ENCODE data around the gene ANKRD11.

ANKRD11 gene

DNA sequence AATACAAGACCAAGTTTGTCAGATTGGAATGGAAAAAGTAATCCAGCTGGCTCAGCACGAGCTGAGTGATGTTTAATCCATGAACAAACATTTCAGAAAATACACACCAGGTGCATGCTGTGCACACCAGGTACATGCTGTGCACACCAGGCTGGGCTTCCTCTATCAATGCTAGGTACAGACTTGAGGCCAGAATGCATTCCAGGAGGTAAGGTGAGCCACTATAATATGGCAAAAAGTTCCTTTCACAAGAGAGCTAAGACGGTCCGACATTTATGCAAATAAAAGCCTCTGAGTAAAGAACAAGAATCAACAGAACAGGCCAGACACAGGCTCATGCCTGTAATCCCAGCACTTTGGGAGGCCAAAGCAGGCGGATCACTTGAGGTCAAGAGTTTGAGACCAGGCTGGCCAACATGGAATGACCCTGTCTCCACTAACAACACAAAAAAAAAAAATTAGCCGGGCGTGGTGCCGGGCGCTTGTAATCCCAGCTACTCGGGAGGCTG is 144.7 kb downstream of the ANKRD11 start:
- no peak overlapping the region for H3K27ac ChIP-seq (ENCODE audit: low read depth, low read length)
- H3K4me2 ChIP-seq (ENCODE audit: low read length): no peak overlapping the region
- no CpG with 5 or more reads among the region's 9 CpGs for WGBS (ENCODE audit: extremely low coverage, insufficient coverage, insufficient read length)
- H2BK5ac ChIP-seq (ENCODE audit: low read depth, low read length, poor library complexity): no peak overlapping the region
- no peak overlapping the region for H4K8ac ChIP-seq (ENCODE audit: low read depth, low read length)
- H3K9me3 ChIP-seq (ENCODE audit: insufficient read depth, low read depth, low read length): peaks cover 4% of the 10 kb centered on the region
- H3K36me3 ChIP-seq (ENCODE audit: control insufficient read depth in 1 of 2, insufficient read depth in 2 of 2, low read length in 2 of 2): peaks cover 0 to 2% of the 10 kb centered on the region in 2 experiments
- no peak overlapping the region for H2BK120ac ChIP-seq (ENCODE audit: insufficient read depth, low read length, poor library complexity)
- no peak overlapping the region for H4K12ac ChIP-seq (ENCODE audit: low read depth, low read length)
- H3K79me2 ChIP-seq (ENCODE audit: control insufficient read depth, insufficient read depth, low read length, poor library complexity): peaks cover 23% of the 10 kb centered on the region
- no peak overlapping the region for H3K18ac ChIP-seq (ENCODE audit: low read length)
- no peak overlapping the region for H3K23ac ChIP-seq (ENCODE audit: low read length)
- H3K4me3 ChIP-seq (ENCODE audit: low read depth, low read length): no peak overlapping the region
- H2AFZ ChIP-seq (ENCODE audit: insufficient read depth, low read length, poor library complexity): no peak overlapping the region
- H2BK12ac ChIP-seq (ENCODE audit: low read length): no peak overlapping the region
- H3K79me1 ChIP-seq (ENCODE audit: low read length): no peaks in the 10 kb centered on the region
- no peak for DNase-seq
- no peak overlapping the region for H3K9ac ChIP-seq (ENCODE audit: low read length)
- H3K4me1 ChIP-seq (ENCODE audit: control insufficient read depth in 1 of 2, insufficient read depth in 2 of 2, low read length in 2 of 2): peaks cover 9 to 16% of the 10 kb centered on the region in 2 experiments
- no peak overlapping the region for H2AK5ac ChIP-seq (ENCODE audit: low read length)
- H3K27me3 ChIP-seq (ENCODE audit: insufficient read depth, low read length): no peaks in the 10 kb centered on the region
- H3K4ac ChIP-seq (ENCODE audit: low read depth, low read length): peak overlapping the region; percentile 33
- no peak overlapping the region for H3K14ac ChIP-seq (ENCODE audit: low read length)
- H4K91ac ChIP-seq (ENCODE audit: low read depth, low read length): no peak overlapping the region

DNA sequence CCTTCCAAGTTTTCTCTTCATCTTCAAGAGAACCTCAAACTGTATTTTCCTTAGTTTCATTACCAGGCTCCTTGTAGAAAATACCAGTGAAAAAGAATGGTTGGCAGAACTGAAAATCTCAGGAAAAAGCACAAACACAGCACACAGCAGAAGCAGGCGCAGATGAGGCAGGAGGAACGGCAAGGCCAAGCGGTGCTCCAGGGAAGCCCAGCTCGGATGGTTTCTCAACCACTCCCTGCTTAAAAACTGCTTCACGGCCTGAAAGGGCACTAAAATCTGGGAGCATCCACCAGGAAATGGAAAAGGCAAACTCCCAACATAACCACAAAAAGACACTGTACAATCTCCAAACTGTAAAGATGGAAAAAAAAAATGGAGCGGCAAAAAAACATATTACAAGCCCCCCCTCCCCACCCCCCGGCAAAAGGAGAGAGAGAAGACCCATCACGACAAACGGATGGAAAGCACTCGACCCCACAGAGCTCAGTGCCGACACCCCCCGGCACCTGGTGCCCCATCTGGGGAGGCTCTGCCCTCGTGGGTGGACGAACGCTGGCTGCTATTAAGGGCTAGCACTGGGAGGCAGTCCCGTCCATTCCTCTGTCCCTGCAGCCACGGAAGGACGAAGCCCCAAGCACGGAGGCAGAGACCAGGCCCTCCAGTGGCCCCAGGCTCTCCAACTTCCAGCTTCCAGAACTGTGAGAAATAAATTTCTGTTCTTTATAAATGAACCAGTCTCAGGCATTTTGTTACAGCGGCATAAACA is 145.3 kb downstream of the ANKRD11 start:
- Histone ChIP-seq H3K4ac (ENCODE audit: low read depth, low read length) (peak overlapping the region; percentile 18), H4K12ac (ENCODE audit: low read depth, low read length) (no peak overlapping the region), H3K14ac (ENCODE audit: low read length) (no peak overlapping the region), H3K4me1 (ENCODE audit: control insufficient read depth in 1 of 2, insufficient read depth in 2 of 2, low read length in 2 of 2) (peaks cover 9 to 14% of the 10 kb centered on the region in 2 experiments), H3K4me2 (ENCODE audit: low read length) (no peak overlapping the region), H3K79me1 (ENCODE audit: low read length) (no peaks in the 10 kb centered on the region), H4K91ac (ENCODE audit: low read depth, low read length) (no peak overlapping the region), H2AK5ac (ENCODE audit: low read length) (no peak overlapping the region), H3K36me3 (ENCODE audit: control insufficient read depth in 1 of 2, insufficient read depth in 2 of 2, low read length in 2 of 2) (no peaks in the 10 kb centered on the region), H4K8ac (ENCODE audit: low read depth, low read length) (no peak overlapping the region), H2BK12ac (ENCODE audit: low read length) (no peak overlapping the region), H3K79me2 (ENCODE audit: control insufficient read depth, insufficient read depth, low read length, poor library complexity) (peaks cover 21% of the 10 kb centered on the region), H3K9ac (ENCODE audit: low read length) (no peak overlapping the region), H3K9me3 (ENCODE audit: insufficient read depth, low read depth, low read length) (peaks cover 4% of the 10 kb centered on the region), H3K4me3 (ENCODE audit: low read depth, low read length) (no peak overlapping the region), H2BK120ac (ENCODE audit: insufficient read depth, low read length, poor library complexity) (no peak overlapping the region), H2AFZ (ENCODE audit: insufficient read depth, low read length, poor library complexity) (no peak overlapping the region), H3K27me3 (ENCODE audit: insufficient read depth, low read length) (no peaks in the 10 kb centered on the region), H2BK5ac (ENCODE audit: low read depth, low read length, poor library complexity) (no peak overlapping the region), H3K27ac (ENCODE audit: low read depth, low read length) (no peak overlapping the region), H3K23ac (ENCODE audit: low read length) (no peak overlapping the region), H3K18ac (ENCODE audit: low read length) (no peak overlapping the region)
- DNase-seq: no peak
- WGBS (ENCODE audit: extremely low coverage, insufficient coverage, insufficient read length): no CpG with 5 or more reads among the region's 20 CpGs

DNA sequence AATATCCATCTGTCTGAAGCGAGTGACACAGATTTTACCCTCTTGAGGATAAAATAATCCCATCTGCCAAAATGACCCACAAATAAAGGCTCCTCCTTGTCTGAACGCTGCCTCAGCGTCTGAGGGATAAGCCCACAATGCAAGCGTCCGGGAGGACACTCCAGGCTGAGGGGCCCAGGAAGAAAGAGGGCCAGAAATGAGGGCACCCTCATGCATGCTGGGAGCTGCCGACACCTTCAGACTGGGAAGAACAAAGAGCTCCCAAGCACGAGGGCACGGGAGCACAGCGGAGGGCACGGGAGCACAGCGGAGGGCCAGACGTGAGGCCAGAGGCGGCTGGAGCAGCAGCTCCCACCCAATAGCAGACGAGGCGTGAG is 145.9 kb downstream of the ANKRD11 start:
- DNase-seq: no peak
- Histone ChIP-seq H3K4me1 (ENCODE audit: control insufficient read depth in 1 of 2, insufficient read depth in 2 of 2, low read length in 2 of 2) (peaks cover 9 to 14% of the 10 kb centered on the region in 2 experiments), H3K4me2 (ENCODE audit: low read length) (no peak overlapping the region), H3K79me1 (ENCODE audit: low read length) (no peaks in the 10 kb centered on the region), H3K36me3 (ENCODE audit: control insufficient read depth in 1 of 2, insufficient read depth in 2 of 2, low read length in 2 of 2) (no peaks in the 10 kb centered on the region), H3K9me3 (ENCODE audit: insufficient read depth, low read depth, low read length) (peaks cover 4% of the 10 kb centered on the region), H2AFZ (ENCODE audit: insufficient read depth, low read length, poor library complexity) (no peak overlapping the region), H3K23ac (ENCODE audit: low read length) (no peak overlapping the region), H3K9ac (ENCODE audit: low read length) (no peak overlapping the region), H3K27ac (ENCODE audit: low read depth, low read length) (no peak overlapping the region), H3K4ac (ENCODE audit: low read depth, low read length) (peak overlapping the region; percentile 18), H3K79me2 (ENCODE audit: control insufficient read depth, insufficient read depth, low read length, poor library complexity) (peaks cover 20% of the 10 kb centered on the region), H3K14ac (ENCODE audit: low read length) (no peak overlapping the region), H2BK12ac (ENCODE audit: low read length) (no peak overlapping the region), H2AK5ac (ENCODE audit: low read length) (no peak overlapping the region), H2BK5ac (ENCODE audit: low read depth, low read length, poor library complexity) (no peak overlapping the region), H4K12ac (ENCODE audit: low read depth, low read length) (no peak overlapping the region), H4K91ac (ENCODE audit: low read depth, low read length) (no peak overlapping the region), H3K4me3 (ENCODE audit: low read depth, low read length) (no peak overlapping the region), H2BK120ac (ENCODE audit: insufficient read depth, low read length, poor library complexity) (no peak overlapping the region), H3K27me3 (ENCODE audit: insufficient read depth, low read length) (no peaks in the 10 kb centered on the region), H4K8ac (ENCODE audit: low read depth, low read length) (no peak overlapping the region), H3K18ac (ENCODE audit: low read length) (no peak overlapping the region)
- WGBS (ENCODE audit: extremely low coverage, insufficient coverage, insufficient read length): no CpG with 5 or more reads among the region's 15 CpGs

DNA sequence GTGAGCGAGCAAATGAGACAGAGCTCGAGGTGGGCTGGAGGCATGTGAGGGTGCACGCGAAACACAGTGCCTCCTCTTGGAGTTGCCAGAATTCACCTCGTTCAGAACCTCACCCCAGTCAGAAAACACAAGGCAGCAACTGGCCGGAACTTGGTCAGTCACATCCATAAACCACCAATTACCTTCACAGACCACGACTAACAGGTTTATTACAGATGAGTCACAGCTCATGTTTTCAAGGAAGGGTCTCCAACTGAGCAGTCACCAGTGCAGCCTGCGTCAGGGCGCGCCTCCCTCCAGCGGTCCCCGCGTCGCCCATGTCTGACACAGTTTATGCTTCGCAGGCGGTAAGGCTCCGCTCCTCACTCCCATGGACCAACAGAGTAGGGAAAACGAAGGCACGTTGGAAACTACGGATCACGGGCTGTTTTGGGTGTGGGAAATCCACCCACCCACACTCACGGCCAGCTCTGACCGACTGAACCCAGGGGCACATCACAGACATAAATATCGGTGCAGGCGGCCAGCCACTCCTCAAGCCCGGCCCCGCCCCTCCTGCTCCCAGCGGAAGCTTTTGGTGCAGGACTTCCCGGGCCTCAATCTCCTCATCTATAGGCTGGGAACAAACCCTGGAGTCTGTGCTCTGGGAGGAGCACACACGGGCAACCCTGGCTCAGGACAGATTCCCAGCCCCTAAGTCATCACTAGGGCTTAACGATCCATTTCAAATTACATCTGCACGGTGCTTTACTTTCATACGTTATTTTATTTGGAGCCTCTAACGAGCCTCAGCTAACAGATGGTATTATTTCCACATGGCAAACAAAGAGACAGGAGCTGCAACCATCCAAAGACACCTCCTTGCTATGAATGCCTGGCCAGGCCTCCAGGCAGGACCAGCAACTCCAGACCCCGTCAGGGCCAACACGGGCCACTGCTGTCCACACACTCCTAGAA is 146.6 kb downstream of the ANKRD11 start:
- Histone ChIP-seq H3K23ac (ENCODE audit: low read length) (peak overlapping the region; percentile 42), H3K9ac (ENCODE audit: low read length) (peak overlapping the region; percentile 3), H3K36me3 (ENCODE audit: control insufficient read depth in 1 of 2, insufficient read depth in 2 of 2, low read length in 2 of 2) (no peaks in the 10 kb centered on the region), H4K12ac (ENCODE audit: low read depth, low read length) (no peak overlapping the region), H3K4ac (ENCODE audit: low read depth, low read length) (peak overlapping the region; percentile 18), H3K27ac (ENCODE audit: low read depth, low read length) (peak overlapping the region; percentile 24), H3K79me2 (ENCODE audit: control insufficient read depth, insufficient read depth, low read length, poor library complexity) (peaks cover 20% of the 10 kb centered on the region), H2AFZ (ENCODE audit: insufficient read depth, low read length, poor library complexity) (no peak overlapping the region), H2BK5ac (ENCODE audit: low read depth, low read length, poor library complexity) (no peak overlapping the region), H3K4me1 (ENCODE audit: control insufficient read depth in 1 of 2, insufficient read depth in 2 of 2, low read length in 2 of 2) (peaks cover 9 to 14% of the 10 kb centered on the region in 2 experiments), H4K91ac (ENCODE audit: low read depth, low read length) (no peak overlapping the region), H3K27me3 (ENCODE audit: insufficient read depth, low read length) (no peaks in the 10 kb centered on the region), H2AK5ac (ENCODE audit: low read length) (no peak overlapping the region), H3K14ac (ENCODE audit: low read length) (no peak overlapping the region), H3K4me3 (ENCODE audit: low read depth, low read length) (no peak overlapping the region), H3K4me2 (ENCODE audit: low read length) (peak overlapping the region; percentile 6), H3K9me3 (ENCODE audit: insufficient read depth, low read depth, low read length) (peaks cover 4% of the 10 kb centered on the region), H4K8ac (ENCODE audit: low read depth, low read length) (no peak overlapping the region), H2BK12ac (ENCODE audit: low read length) (no peak overlapping the region), H3K79me1 (ENCODE audit: low read length) (no peaks in the 10 kb centered on the region), H3K18ac (ENCODE audit: low read length) (peak overlapping the region; percentile 73), H2BK120ac (ENCODE audit: insufficient read depth, low read length, poor library complexity) (no peak overlapping the region)
- DNase-seq: peak; percentile 31 to 55
- no CpG with 5 or more reads among the region's 36 CpGs for WGBS (ENCODE audit: extremely low coverage, insufficient coverage, insufficient read length)

Data from trophoblast cell (in vitro differentiated cells and primary cell).